ENCODE measurements around the gene LDLRAD4.

LDLRAD4 gene

DNA sequence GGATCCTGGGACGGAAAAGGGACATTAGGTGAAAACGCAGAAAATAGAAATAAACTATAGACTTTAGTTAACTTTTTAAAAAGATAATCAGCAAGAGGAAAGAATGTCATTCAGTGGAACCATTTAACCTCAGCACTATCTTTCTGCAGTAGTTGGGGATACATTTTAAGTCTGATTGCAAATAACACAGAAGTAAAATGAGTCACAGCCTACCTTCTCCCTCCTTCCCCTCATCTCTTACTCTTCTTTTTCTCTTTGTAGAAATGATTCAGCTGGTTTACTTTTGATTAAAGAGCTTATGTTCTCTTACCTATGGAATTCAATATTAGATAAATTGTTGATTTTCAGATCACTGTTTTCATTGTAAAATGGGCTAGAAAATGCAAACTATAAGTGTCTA, 336.6 kb downstream of the LDLRAD4 start:
- no peak for DNase-seq (ENCODE audit: low spot score)

DNA sequence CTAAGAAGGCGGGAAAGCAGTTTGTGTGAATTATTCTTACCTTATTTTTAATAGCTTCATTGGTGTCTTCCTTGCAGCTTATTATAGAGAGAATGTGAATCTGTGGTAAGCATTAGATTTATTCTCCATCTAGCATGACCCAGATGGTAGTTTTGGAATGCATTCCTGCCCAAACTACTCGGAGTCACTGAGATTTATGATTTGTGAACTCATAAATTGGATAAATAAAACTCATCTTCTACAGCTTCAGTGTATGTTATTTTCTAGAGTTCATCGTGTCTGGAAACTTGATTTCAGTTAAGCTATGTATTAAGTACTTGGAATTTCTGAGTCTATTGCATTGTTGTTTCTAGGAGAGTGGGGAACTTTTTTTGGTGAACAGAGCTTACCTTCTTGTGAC, 337.3 kb downstream of the LDLRAD4 start:
- DNase-seq (ENCODE audit: low spot score) = no peak

DNA sequence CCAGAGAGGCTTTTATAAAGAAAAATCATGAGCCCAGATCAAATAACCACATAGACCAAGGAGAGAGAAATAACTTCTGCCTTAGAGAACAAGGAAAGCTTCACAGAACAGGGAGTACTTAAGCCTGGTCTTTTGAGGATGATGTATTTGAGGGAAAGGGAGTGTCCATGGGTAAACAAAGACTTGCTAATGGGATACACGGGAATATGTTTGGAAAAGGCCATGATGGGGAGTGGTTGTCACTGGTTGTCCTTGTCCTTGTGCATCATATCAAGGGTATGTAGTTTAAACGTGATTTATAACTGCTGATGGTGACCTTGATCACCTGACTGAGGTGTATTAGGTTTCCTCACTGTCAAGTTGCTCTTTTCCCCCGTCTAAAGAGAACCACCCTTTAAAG, 337.9 kb downstream of the LDLRAD4 start:
- DNase-seq (ENCODE audit: low spot score) = no peak

- peak; percentile 76 for DNase-seq (ENCODE audit: low spot score)
Observed at GRCh38 chr18:13558124-13558523, 339.6 kb downstream of the LDLRAD4 start.

DNA sequence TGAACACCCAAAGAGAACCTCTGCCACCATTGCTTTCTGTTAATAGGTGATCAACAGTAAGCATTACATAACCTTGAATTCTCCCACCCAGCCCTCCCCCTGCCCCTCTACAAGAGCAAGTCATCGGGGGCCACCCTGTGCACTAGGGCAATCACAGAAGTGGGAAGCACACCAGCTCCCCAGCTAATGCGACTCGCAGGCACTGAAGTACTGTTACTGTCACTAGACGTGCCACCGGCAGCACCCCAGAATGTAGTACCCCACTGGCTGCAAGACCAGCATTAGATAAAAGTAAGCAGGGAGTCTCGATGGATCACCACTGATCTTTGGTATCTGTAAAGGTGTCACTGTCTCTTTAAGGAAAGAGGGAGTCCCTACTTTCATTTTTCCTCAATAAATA, 340.2 kb downstream of the LDLRAD4 start:
- no peak for DNase-seq (ENCODE audit: low spot score)

DNA sequence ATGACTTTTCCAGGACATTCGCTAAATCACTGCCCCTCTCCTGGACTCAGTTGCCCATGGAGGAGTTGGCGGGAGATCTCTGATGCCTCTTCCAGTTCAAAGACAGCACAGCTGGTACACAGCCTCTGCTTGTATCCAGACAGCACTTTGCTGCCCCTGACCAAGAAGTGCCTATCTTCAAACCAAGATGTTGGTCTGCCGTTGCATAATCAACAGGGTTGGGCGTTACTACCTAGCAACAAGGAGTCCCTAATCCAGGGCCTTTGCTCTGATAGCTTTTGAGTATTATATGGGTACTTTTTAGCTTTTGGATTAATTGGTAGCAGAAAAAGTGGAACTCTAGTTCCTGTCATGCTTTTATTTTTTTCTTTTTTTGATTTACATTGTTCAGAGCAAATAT, 341.2 kb downstream of the LDLRAD4 start:
- no peak for DNase-seq (ENCODE audit: low spot score)

- DNase-seq (ENCODE audit: low spot score) = no peak
Observed at GRCh38 chr18:13560306-13560705, 341.7 kb downstream of the LDLRAD4 start.

DNA sequence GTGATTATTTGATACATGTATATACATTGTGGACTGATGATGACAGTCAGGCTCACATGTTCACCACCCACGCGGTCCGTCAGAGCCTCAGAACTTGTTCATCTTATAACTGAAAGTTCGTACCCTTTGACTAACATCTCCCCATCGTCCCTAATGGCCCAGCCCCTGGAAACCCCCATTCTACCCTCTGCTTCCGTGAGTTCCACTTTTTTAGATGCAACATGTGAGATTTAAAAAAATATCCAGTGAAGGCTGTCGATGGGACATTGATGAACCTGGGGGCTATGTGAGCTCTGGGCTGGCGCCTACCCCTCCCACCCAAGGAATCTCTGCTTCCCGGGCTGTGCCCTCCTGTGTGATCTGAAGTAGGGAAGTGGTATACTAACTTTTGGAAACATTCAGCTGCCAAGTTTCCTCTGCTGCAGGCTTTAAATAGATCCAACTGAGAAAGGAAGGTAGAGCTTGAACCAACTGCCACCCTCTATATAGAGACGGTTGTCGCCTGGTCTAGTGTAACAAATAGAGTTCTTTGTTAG, 344.0 kb downstream of the LDLRAD4 start:
- DNase-seq (ENCODE audit: low spot score) = no peak

- DNase-seq (ENCODE audit: low spot score) = no peak
Observed at GRCh38 chr18:13563390-13563805, 344.8 kb downstream of the LDLRAD4 start.

DNA sequence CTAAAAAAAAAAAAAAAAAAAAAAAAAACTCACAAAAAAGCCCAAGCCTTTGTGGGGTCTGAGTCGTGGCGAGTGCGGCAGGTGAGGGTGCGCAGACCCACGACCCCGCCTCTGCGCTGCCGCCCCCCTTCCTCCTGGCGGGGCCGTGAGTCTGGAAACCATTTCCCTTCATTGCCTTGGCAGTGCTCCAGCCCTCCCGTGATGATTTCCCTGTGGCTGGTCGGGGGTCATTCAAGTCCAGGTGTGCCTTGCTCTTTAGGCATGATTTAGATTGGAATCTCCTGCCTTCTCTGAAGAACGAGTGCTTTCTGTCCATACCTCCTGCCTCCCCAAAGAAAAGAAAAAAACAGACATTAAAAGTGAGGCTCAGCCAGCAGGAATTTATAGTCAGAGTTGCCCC, 346.0 kb downstream of the LDLRAD4 start:
- no peak for DNase-seq (ENCODE audit: low spot score)

- DNase-seq (ENCODE audit: low spot score) = no peak
Observed at GRCh38 chr18:13565228-13565627, 346.7 kb downstream of the LDLRAD4 start.

DNA sequence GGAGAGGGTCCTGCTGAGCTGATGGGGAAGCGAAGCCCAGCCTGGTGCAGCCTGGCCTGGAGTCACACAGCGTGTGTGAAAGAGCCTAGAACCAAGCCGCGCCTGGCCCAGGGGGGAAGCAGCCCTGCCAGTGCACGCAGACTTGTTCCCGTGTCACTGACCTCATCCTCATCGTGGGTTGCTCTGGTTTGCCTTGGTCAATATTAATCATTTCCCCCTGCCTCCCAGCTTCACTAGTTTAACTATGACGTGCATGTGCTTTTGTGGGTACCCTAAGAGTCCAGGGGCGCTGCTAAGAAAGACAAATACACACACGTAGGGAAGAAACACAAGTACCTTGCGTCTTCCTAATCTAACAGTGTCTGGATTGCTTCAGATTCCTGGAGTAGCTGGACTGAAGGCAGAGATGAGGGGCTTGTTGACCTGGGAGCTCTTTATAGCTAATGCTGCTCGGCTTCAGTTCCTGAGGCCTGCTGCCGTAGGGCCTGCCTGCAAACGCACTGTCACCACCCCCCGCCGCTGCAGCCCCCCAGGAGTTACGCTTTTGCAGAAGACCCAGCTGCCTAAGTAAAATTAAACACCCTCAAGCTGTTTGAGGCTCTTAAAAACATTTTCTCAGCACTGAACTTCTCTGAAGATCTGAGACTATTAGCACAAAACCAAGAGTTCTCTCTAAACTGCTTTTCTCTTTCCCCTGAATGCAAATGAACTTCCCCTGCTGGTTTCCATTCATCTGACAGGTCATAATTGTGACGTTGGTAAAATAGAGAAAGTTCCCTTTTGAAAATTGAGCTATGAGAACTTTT, 348.6 kb downstream of the LDLRAD4 start:
- DNase-seq (ENCODE audit: low spot score) = no peak

DNA sequence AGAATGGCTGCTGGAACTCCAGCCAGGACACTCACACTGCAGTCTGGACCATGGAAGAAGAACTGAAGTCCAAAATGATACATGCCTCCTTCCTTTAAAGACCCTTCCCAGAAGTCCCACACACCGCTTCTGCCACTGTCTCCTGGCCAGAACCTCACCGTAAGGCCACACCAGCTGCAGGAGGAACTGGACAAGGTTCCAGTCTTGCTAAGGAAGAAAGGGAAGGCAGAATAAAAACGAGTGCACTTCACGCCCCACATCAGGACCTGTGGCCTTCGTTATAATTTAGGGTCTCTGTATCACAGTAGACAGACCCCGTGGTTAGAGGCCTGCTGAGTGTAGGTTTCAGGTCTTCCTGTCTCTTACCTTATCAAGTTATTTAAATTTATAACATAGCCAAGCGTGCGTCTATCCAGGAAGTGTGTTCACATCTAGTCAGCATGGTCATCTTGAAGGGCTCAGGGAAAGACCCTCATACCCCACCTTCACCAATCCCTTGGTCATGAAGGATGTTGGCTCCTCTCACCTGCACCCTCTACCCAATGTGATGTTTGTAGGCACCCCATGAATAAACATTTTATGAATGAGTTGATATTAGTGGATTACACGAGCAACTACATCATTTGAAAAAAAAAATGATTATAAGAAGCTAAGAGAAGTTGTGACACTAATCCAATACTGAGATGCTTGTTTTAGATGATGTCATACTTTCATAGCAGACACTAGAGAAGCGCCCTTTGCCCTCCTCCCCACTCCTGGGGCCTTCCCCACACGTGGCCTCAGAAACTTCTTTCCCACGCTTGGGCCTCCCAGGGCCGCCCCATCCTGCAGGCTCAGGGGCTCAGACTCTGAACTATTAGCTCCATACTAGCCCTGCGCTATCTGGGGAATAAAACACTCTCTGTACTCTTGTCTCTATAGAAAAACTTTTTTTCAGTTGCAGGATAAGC, 350.2 kb downstream of the LDLRAD4 start:
- DNase-seq (ENCODE audit: low spot score) = no peak

DNA sequence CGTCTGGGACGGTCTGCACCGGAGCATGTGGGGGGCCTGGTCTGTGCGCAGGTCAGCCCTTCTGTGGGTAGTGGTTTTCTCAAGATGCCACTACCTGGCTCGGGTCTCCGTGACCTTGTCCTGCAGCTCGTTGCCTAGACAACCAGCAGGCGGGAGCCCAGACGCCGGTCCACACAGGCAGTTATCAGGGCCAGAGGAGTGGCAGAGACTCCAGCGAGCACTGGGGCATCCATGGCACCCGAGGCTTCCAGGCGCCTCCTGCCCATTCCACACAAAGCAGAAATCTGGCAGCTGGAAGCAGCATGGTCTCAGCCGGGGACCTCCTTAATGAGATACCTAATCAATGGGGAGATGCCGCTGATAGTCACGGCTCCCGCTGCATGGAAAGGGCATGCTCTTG, 351.7 kb downstream of the LDLRAD4 start:
- no peak for DNase-seq (ENCODE audit: low spot score)

- DNase-seq (ENCODE audit: low spot score) = no peak
Observed at GRCh38 chr18:13570856-13571495, 352.4 kb downstream of the LDLRAD4 start.

DNA sequence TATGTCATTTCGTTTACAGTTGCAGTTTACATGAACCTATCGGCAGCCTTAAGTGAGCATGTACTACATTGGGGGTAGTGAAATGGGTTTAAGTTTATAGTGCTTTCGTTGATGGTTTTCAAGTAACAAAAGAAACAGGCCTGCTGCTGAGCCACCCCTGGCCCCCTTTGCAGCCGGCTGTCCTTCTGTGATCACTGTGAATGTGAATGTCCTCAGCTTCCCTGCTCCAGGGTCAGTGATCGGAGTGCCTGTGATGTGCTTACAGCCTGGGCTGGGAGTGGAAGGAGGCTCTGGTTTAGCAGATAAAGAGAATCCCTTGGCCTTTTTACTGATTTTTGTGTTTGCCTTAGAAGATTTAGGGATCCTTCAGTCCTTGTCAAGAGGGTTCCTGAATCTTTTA, 353.6 kb downstream of the LDLRAD4 start:
- no peak for DNase-seq (ENCODE audit: low spot score)

DNA sequence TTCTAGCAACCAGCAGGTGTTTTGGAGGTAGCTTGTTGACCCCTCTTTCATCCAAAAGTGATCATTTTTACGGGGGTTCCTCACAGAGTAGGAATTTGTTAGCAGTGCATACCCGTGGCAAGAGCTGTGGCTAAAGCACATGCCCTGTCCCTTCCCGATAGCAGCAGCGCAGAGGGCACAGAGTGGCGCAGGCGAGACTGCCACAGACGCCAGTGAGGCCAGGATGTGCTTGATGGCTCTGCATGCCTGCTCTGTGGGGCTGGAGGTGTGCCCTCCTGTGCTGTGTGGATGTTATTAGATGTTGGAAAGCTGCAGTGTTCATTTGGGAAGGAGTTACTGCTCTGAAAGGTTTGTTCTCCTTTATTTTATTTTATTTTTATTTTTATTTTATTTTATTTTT, 354.2 kb downstream of the LDLRAD4 start:
- no peak for DNase-seq (ENCODE audit: low spot score)

DNA sequence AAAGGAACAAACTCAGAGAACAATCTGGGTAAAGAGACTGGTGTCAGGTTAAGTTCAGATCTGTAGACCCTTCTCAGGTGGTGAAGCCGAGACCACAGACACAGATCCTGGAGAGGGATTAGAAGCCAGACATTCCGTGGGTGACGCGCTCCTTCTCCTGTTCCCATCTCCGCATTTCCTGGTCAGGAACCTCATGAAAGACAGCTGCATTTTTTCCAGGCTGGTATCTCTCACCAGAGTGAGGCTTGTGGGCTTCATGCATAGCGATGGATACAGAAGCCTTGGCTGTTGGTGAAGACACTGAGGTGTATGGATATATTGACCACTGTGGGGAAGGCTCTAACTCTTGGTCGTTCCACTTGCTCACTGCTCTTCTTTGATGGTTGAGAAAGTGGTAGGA, 355.2 kb downstream of the LDLRAD4 start:
- no peak for DNase-seq (ENCODE audit: low spot score)

GRCh38 chr18:13574355-13574754, 355.8 kb downstream of the LDLRAD4 start:
- DNase-seq (ENCODE audit: low spot score) = no peak

GRCh38 chr18:13574761-13575160, 356.2 kb downstream of the LDLRAD4 start:
- DNase-seq (ENCODE audit: low spot score) = no peak

GRCh38 chr18:13576598-13576997, 358.0 kb downstream of the LDLRAD4 start:
- DNase-seq (ENCODE audit: low spot score) = no peak

DNA sequence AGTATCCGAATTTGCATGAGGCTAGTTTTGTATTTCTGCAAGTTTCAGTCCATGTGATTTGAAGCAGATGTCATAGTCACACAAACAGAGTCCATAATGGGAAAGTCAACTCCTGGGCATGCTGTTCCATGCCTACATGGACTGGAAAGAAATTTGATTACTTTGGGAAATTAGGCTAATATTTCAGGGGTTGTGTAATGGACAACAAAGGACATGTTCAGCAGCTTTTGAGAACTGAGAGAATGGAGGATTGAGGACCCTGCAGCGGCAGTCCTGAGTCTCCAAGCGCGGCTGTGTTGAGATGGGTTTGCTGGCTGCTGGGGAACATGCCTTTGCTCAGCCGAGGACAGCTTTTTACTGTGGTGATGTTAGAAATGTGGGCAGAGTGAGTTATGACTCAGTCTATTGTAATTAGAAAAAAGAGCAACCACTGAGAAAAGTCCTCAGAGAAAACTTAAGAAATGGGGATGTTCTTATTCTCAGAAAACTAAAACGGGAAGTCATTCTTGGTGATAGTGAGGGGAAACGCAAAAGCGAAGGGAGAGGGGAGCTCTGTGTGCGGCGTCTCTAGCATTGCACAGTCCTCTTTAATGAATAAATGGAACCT, 358.6 kb downstream of the LDLRAD4 start:
- no peak for DNase-seq (ENCODE audit: low spot score)
